Measurements from ENCODE around the gene FBLN1.

GRCh38 chr22:45648301-45649117 is 145.8 kb downstream of the FBLN1 start:
- TF ChIP-seq EP300 (IDR thresholded peaks at IDR 0.05) (no peak), CTCF (IDR thresholded peaks at IDR 0.05) (no peak)
